Memory B cell (primary cell): ENCODE measurements around the gene OTOA.
"Not testable (repeated sequence)": the region's sequence is repeated elsewhere in the genome, so short reads cannot be mapped to it uniquely, and the experiment has no call there.

ENCODE experiments used
- ATAC-seq: fragments of 150-1000 bp; cut with Tn5 transposase; 2 replicates; pipeline ENCODE4 v1.10.0; 2021; ENCODE audit warnings: low read depth, mild to moderate bottlenecking, moderate library complexity
- DNase-seq, 2 donors: peaks; one replicate each; pipeline ENCODE4 v3.0.0; 2022; ENCODE audit warnings: low spot score in 2 of 2
- H3K27ac Mint-ChIP-seq: one replicate; pipeline ENCODE4 v1.8.0; 2022; ENCODE audit warnings: mild to moderate bottlenecking, moderate library complexity, mixed read lengths
- H3K27me3 Mint-ChIP-seq: one replicate; pipeline ENCODE4 v1.8.0; 2022; ENCODE audit warnings: mixed read lengths
- H3K36me3 Mint-ChIP-seq: one replicate; pipeline ENCODE4 v1.8.0; 2022; ENCODE audit warnings: mild to moderate bottlenecking, mixed read lengths
- H3K4me1 Mint-ChIP-seq: one replicate; pipeline ENCODE4 v1.8.0; 2022; ENCODE audit warnings: mixed read lengths
- H3K4me3 Mint-ChIP-seq: one replicate; pipeline ENCODE4 v1.8.0; 2022; ENCODE audit warnings: mild to moderate bottlenecking, moderate library complexity, mixed read lengths
- H3K9me3 Mint-ChIP-seq: one replicate; pipeline ENCODE4 v1.8.0; 2022; ENCODE audit warnings: mixed read lengths

Gene OTOA

DNA sequence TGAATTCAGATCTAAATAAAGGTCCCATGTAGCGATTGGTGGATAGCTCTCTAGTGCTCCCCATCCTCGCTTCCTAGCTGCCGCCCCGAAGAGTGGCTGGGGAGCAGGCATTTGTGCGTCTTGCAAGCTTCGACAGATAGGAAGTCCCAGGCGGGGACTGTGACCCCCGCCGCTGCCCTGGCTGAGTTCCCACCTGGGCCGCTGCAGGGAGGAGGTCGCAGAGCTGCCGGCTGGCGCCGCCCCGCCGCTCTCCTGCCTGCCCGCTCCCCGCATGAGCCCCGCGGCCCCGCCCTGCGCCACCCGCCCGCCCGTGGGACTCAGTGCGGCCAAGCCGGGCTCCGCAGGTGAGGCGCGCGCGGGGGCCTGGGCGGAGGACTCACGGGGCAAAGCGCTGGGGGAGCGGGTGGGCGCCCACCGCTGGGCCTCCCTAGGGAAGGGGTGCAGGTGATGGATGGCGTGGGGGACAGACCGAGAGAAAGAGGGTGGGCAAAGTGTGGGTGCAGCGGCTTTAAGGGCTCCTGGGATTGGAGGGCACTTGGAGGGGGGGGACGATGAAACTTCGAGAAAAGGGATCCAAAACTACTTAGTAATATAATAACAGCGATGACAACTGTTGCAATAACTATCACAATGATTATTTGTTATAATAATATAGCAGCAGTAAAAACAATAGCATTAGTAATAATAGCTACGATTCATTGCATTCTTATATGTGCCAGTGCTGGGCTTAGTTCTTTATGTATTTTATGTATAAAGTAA lies at the start of gene OTOA:
Gene OTOA, plus strand, starts transcription at position 80 of the 759 bp plus-strand sequence. CDS start 14,547 bp downstream, outside the sequence.
- ATAC-seq, result peak; percentile 92

GRCh38 chr16:21614896-21615295 lies 48.9 kb upstream of the OTOA start:
- H3K27me3 Mint-ChIP-seq, result no peaks in the 10 kb centered on the region
- H3K4me3 Mint-ChIP-seq, result no peak overlapping the region
- H3K9me3 Mint-ChIP-seq, result no peaks in the 10 kb centered on the region
- H3K36me3 Mint-ChIP-seq, result peaks cover 9% of the 10 kb centered on the region
- peaks cover 20% of the 10 kb centered on the region for H3K4me1 Mint-ChIP-seq
- no peak for ATAC-seq
- no peak for DNase-seq
- no peak overlapping the region for H3K27ac Mint-ChIP-seq

More for the DNA sequence above, at the start of gene OTOA:
- Mint-ChIP-seq H3K9me3 (no peaks in the 10 kb centered on the region), H3K4me1 (peaks cover 19% of the 10 kb centered on the region), H3K36me3 (no peaks in the 10 kb centered on the region), H3K4me3 (peak within 1 kb of the TSS; percentile 88), H3K27ac (no peak within 1 kb of the TSS), H3K27me3 (peaks cover 1% of the 10 kb centered on the region)
- peak; percentile 23 to 33 for DNase-seq

DNA sequence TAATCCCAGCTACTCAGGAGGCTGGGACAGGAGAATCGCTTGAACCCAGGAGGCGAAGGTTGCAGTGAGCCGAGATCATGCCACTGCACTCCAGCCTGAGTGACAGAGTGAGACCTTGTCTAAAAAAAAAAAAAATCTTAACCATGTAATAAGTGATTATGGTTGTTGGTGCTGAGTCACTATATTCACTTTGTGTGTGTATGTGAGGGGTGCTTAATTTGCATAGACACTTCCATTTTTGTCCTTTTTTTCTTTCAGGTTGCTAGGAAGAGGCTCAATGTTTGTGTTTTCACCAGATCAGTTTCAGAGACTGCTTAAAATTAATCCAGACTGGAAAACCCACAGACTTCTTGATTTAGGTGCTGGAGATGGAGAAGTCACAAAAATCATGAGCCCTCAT lies 46.2 kb upstream of the OTOA start:
- Mint-ChIP-seq H3K4me3 (no peak overlapping the region), H3K36me3 (peaks cover 13% of the 10 kb centered on the region), H3K27me3 (no peaks in the 10 kb centered on the region), H3K9me3 (no peaks in the 10 kb centered on the region), H3K27ac (no peak overlapping the region), H3K4me1 (peaks cover 13% of the 10 kb centered on the region)
- ATAC-seq (peak; percentile 29), DNase-seq (no peak)

GRCh38 chr16:21618281-21618680 lies 45.5 kb upstream of the OTOA start:
- Mint-ChIP-seq H3K27ac (no peak overlapping the region), H3K9me3 (no peaks in the 10 kb centered on the region), H3K4me1 (peaks cover 13% of the 10 kb centered on the region), H3K4me3 (no peak overlapping the region), H3K27me3 (no peaks in the 10 kb centered on the region), H3K36me3 (peaks cover 13% of the 10 kb centered on the region)
- DNase-seq, result no peak
- no peak for ATAC-seq

DNA sequence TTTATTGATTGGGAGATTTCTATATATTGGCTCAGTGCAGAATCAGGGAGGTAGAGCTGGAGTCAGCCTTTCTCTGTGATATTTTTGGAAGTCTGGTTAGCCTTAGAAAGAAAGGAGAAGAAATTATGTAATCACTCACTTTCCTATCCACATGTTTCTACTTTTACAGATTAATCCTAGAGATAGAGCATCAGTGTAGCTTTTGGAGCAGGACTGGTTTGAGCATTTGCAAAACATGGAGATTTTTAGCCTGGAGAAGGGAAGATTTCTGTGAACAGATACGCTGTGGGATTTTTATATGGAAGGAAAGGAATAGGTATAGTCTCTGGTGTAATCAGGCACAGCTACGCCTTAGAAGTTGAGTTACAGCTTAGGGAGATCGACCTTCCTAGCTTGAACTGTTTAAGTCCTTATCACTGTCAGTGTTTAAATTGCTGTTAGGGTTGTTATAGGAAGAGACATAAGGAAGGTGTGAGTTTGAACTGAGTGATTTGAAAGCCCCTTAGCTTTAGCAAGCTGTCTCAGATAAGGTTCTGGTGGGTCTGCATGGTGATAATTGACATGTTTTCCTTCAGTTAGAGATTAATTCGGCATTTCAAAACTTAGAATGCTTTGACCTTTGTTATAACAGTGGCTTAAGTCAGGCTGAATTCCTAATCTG lies 43.9 kb upstream of the OTOA start:
- Mint-ChIP-seq H3K36me3 (peaks cover 13% of the 10 kb centered on the region), H3K4me1 (peaks cover 13% of the 10 kb centered on the region), H3K9me3 (no peaks in the 10 kb centered on the region), H3K4me3 (no peak overlapping the region), H3K27me3 (no peaks in the 10 kb centered on the region), H3K27ac (peak overlapping the region; percentile 36)
- no peak for DNase-seq
- no peak for ATAC-seq

- Mint-ChIP-seq H3K36me3 (peaks cover 14% of the 10 kb centered on the region), H3K4me1 (peaks cover 11% of the 10 kb centered on the region), H3K9me3 (no peaks in the 10 kb centered on the region), H3K4me3 (no peak overlapping the region), H3K27me3 (no peaks in the 10 kb centered on the region), H3K27ac (no peak overlapping the region)
- DNase-seq (no peak), ATAC-seq (no peak)
Observed at GRCh38 chr16:21620592-21620991, 43.2 kb upstream of the OTOA start.

DNA sequence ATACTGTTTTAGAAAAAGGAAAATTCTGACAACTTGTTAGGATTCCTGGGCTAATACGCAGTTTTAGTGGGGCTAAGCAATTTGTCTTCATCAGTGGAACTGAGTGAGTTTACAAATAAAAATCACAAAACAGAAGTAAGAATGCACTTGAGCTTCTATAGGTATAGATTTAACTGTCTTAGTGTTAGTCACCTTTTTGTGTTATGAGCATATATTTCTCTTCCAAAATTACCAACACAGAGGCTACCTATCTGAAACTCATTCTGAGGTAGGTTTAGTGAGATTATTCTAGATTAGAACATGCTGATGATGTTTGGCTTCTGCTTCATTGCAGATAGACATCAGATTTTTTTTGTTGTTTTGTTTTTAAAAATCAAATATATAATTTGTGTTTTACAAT lies 41.2 kb upstream of the OTOA start:
- ATAC-seq (no peak), DNase-seq (no peak)
- Mint-ChIP-seq H3K36me3 (peaks cover 21% of the 10 kb centered on the region), H3K4me3 (no peak overlapping the region), H3K27ac (no peak overlapping the region), H3K4me1 (peaks cover 8% of the 10 kb centered on the region), H3K9me3 (no peaks in the 10 kb centered on the region), H3K27me3 (no peaks in the 10 kb centered on the region)

DNA sequence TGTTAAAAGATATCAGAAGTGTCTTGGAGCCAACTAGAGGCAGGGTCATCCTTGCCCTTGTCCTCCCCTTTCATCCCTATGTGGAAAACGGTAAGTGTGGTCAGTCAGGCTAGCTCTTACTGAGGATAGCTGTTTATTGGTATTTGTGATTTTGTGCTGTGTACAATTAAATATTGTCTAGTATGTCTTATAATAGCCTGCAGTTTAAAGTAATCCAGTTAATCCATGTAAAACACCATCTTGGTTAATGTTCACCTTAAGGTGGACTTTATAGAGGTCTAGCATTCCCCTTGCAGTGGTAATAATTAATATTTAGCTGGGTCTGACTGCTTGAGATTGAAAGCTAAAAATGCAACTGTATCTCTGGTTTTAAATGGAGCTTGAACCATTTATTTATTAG lies 38.7 kb upstream of the OTOA start:
- ATAC-seq (no peak), DNase-seq (no peak)
- Mint-ChIP-seq H3K9me3 (no peaks in the 10 kb centered on the region), H3K36me3 (peaks cover 22% of the 10 kb centered on the region), H3K4me1 (peaks cover 5% of the 10 kb centered on the region), H3K27ac (no peak overlapping the region), H3K4me3 (no peak overlapping the region), H3K27me3 (no peaks in the 10 kb centered on the region)

DNA sequence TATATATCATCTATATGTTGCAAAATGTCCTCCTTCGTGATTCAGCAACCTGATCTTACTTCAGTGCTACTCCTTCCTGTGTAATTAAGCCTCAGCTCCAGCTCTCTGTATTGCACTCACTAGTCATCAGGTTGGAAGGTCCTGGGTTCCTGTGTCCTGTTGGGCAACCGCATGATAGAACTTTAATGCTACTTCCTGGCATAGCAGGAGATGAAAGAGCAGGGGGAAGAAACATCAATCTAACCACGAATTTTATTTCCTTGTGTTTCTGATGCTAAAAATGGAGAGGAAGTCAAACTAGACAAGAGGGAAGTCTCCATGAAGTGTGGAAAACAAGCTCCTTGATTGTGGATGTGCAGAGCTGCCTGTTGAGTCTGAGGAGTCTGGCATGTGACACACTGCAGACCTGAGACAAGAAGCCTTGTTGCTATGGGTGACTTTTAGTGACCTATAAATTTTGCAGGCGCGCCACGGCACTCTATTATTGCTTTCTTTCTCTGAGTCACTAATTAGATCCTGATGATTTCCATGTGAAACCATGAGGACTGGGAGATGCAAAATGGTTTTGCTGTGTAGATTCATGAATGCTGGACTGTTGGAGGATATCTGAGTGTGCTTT lies 37.0 kb upstream of the OTOA start:
- no peak for ATAC-seq
- H3K27me3 Mint-ChIP-seq, result no peaks in the 10 kb centered on the region
- peaks cover 19% of the 10 kb centered on the region for H3K36me3 Mint-ChIP-seq
- H3K9me3 Mint-ChIP-seq, result no peaks in the 10 kb centered on the region
- DNase-seq, result no peak
- peaks cover 6% of the 10 kb centered on the region for H3K4me1 Mint-ChIP-seq
- no peak overlapping the region for H3K4me3 Mint-ChIP-seq
- H3K27ac Mint-ChIP-seq, result no peak overlapping the region

DNA sequence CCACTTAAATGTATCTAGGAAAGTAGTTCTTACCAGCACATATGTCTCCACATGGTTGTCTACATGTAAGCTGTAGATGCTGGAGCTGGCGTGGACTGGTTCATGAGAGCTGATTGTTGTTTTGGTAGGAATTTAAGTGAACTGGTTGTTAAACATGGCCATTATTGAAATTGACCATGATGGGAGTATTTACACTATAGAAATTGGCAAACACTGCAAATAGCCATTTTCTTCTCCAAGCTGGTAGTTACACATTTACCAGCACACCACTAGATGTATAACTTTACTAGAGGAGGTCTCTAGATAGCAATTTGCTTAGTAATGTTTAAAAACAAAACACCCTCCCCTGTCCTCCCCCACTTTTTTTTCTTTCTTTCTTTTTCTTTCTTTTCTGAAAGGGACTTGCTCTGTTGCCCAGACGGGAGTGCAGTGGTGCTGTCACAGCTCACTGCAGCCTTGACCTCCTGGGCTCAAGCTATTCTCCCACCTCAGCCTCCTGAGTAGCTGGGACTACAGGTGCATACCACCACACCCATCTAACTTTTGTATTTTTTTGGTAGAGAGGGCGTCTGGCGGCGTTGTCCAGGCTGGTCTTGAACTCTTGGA lies 35.5 kb upstream of the OTOA start:
- no peak for DNase-seq
- no peak overlapping the region for H3K4me3 Mint-ChIP-seq
- no peak for ATAC-seq
- no peaks in the 10 kb centered on the region for H3K27me3 Mint-ChIP-seq
- no peaks in the 10 kb centered on the region for H3K9me3 Mint-ChIP-seq
- peaks cover 8% of the 10 kb centered on the region for H3K4me1 Mint-ChIP-seq
- peaks cover 19% of the 10 kb centered on the region for H3K36me3 Mint-ChIP-seq
- H3K27ac Mint-ChIP-seq, result no peak overlapping the region

DNA sequence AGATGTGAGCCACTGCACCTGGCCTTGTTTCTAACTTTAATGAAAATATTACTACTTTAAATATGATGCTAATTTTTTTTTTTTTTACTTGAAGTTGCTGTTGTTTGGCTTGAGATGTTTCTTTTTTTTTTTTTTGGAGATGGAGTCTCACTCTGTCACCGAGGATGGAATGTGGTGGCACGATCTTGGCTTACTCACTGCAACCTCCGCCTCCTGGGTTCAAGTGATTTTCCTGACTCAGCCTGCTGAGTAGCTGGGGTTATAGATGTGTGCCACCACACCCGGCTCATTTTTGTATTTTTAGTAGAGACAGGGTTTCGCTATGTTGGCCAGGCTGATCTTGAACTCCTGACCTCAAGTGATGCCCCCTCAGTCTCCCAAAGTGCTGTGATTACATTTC lies 35.0 kb upstream of the OTOA start:
- Mint-ChIP-seq H3K36me3 (peaks cover 19% of the 10 kb centered on the region), H3K27me3 (no peaks in the 10 kb centered on the region), H3K9me3 (no peaks in the 10 kb centered on the region), H3K27ac (no peak overlapping the region), H3K4me1 (peaks cover 8% of the 10 kb centered on the region), H3K4me3 (no peak overlapping the region)
- ATAC-seq (no peak), DNase-seq (no peak)

- not testable (repeated sequence) for H3K27me3 Mint-ChIP-seq, H3K27ac Mint-ChIP-seq, DNase-seq, H3K4me1 Mint-ChIP-seq, H3K4me3 Mint-ChIP-seq, H3K9me3 Mint-ChIP-seq, ATAC-seq
- peaks cover 17% of the 10 kb centered on the region for H3K36me3 Mint-ChIP-seq
Observed at GRCh38 chr16:21629616-21630539, 33.9 kb upstream of the OTOA start.

GRCh38 chr16:21630866-21631265 lies 32.9 kb upstream of the OTOA start:
- not testable (repeated sequence) for H3K4me1 Mint-ChIP-seq, H3K9me3 Mint-ChIP-seq, H3K27me3 Mint-ChIP-seq, H3K4me3 Mint-ChIP-seq, H3K27ac Mint-ChIP-seq, ATAC-seq, DNase-seq
- H3K36me3 Mint-ChIP-seq, result peaks cover 16% of the 10 kb centered on the region
